Neural progenitor cell (in vitro differentiated cells): Measurements from ENCODE around the gene SRL. TPM values are rescaled to one million over a fixed set of nuclear protein-coding genes. Genes with fewer than 3 reads are reported as not detected.
A peak's percentile ranks its signal among the peaks of the same experiment; 100 is the strongest.

Source experiments
- DNase-seq: peaks from one replicate; pipeline ENCODE4 v3.0.0-alpha.2; 2016; ENCODE audit warnings: low spot score
- H2AFZ ChIP-seq: fragments of 200-600 bp; sonication (generic); replicated peaks from 2 replicates; pipeline ENCODE4 v1.6.1; 2016; ENCODE audit warnings: antibody characterized with exemption
- H3F3A ChIP-seq: fragments of 200-600 bp; sonication (generic); 2 replicates; pipeline ENCODE4 v1.6.1; 2016; ENCODE audit warnings: antibody characterized with exemption, low read depth
- H3K27ac ChIP-seq: fragments of 200-600 bp; sonication (generic); 2 replicates; pipeline ENCODE4 v1.5.1; 2016; ENCODE audit warnings: mild to moderate bottlenecking
- H3K27me3 ChIP-seq: fragments of 200-600 bp; sonication (generic); 2 replicates; pipeline ENCODE4 v1.6.1; 2016; ENCODE audit warnings: mild to moderate bottlenecking, moderate library complexity
- H3K36me3 ChIP-seq: fragments of 200-600 bp; sonication (generic); 2 replicates; pipeline ENCODE4 v1.5.1; 2016
- H3K4me1 ChIP-seq: fragments of 200-600 bp; sonication (generic); 2 replicates; pipeline ENCODE4 v1.6.1; 2016; ENCODE audit warnings: mixed run types
- H3K4me2 ChIP-seq: fragments of 200-600 bp; sonication (generic); 2 replicates; pipeline ENCODE4 v1.6.1; 2016
- H3K4me3 ChIP-seq: fragments of 200-600 bp; sonication (generic); 2 replicates; pipeline ENCODE4 v1.5.1; 2016
- H3K79me2 ChIP-seq: fragments of 200-600 bp; sonication (generic); 2 replicates; pipeline ENCODE4 v1.6.1; 2016; ENCODE audit warnings: low read depth
- H3K9ac ChIP-seq: fragments of 200-600 bp; sonication (generic); 2 replicates; pipeline ENCODE4 v1.6.1; 2016
- H3K9me3 ChIP-seq: fragments of 200-600 bp; sonication (generic); 2 replicates; pipeline ENCODE4 v1.5.1; 2016; ENCODE audit warnings: low read depth
- H4K20me1 ChIP-seq: fragments of 200-600 bp; sonication (generic); 2 replicates; pipeline ENCODE4 v1.6.1; 2016; ENCODE audit warnings: low read depth
- H3K27ac Mint-ChIP-seq: 3 replicates; pipeline ENCODE4 v1.8.0; 2021; ENCODE audit warnings: mixed read lengths
- H3K27me3 Mint-ChIP-seq: 2 replicates; pipeline ENCODE4 v1.8.0; 2022; ENCODE audit warnings: low read depth, mild to moderate bottlenecking, inconsistent platforms, moderate library complexity, mixed read lengths; ENCODE audit not compliant: insufficient read depth
- H3K36me3 Mint-ChIP-seq: 3 replicates; pipeline ENCODE4 v1.8.0; 2021; ENCODE audit warnings: mixed read lengths
- H3K4me1 Mint-ChIP-seq: 3 replicates; pipeline ENCODE4 v1.8.0; 2021; ENCODE audit warnings: mixed read lengths
- H3K4me3 Mint-ChIP-seq: 3 replicates; pipeline ENCODE4 v1.8.0; 2021; ENCODE audit warnings: mild to moderate bottlenecking, moderate library complexity, mixed read lengths
- H3K9me3 Mint-ChIP-seq: 3 replicates; pipeline ENCODE4 v1.8.0; 2020; ENCODE audit warnings: mixed read lengths
- EZH2 ChIP-seq: fragments of 200-600 bp; sonication (generic); IDR thresholded peaks from 2 replicates; pipeline ENCODE4 v1.6.1; 2017; ENCODE audit warnings: antibody characterized with exemption, mild to moderate bottlenecking, moderate library complexity
- EZH2phosphoT487 ChIP-seq: fragments of 200-600 bp; sonication (generic); IDR thresholded peaks from 2 replicates; pipeline ENCODE4 v1.6.1; 2017; ENCODE audit warnings: antibody characterized with exemption
- total RNA-seq: library from RNA; depleted of rRNA; stranded (reverse); fragments of >200 nt; gene quantifications from 2 replicates; pipeline ENCODE4 v1.2.3, GENCODE V29; 2015; ENCODE audit warnings: low replicate concordance
- TF ChIP-seq, protein P1 (sequence below): fragments of 200-600 bp; sonication (generic); IDR thresholded peaks from 2 replicates; pipeline ENCODE4 v1.5.1; 2017; ENCODE audit warnings: antibody characterized with exemption, mild to moderate bottlenecking

SRL gene
- total RNA-seq, 1 donor from 2014 or later = 0.22 TPM

GRCh38 chr16:4270091-4270490, 28.2 kb upstream of the SRL start:
- H3K27me3 Mint-ChIP-seq = peaks cover 4% of the 10 kb centered on the region
- no peaks in the 10 kb centered on the region for H3K9me3 Mint-ChIP-seq
- H3K4me1 ChIP-seq = peaks cover 4% of the 10 kb centered on the region
- no peak overlapping the region for H3K4me3 ChIP-seq
- no peaks in the 10 kb centered on the region for H3K36me3 ChIP-seq
- H3K4me2 ChIP-seq = peak overlapping the region; percentile 78
- H3K36me3 Mint-ChIP-seq = peaks cover 5% of the 10 kb centered on the region
- H3K9ac ChIP-seq = no peak overlapping the region
- peaks cover 53% of the 10 kb centered on the region for H4K20me1 ChIP-seq
- peaks cover 9% of the 10 kb centered on the region for H3K4me1 Mint-ChIP-seq
- H3K27ac ChIP-seq = no peak overlapping the region
- H3K27ac Mint-ChIP-seq = no peak overlapping the region
- TF ChIP-seq EZH2 (no peak), EZH2phosphoT487 (no peak)
- TF ChIP-seq, protein P1, sequence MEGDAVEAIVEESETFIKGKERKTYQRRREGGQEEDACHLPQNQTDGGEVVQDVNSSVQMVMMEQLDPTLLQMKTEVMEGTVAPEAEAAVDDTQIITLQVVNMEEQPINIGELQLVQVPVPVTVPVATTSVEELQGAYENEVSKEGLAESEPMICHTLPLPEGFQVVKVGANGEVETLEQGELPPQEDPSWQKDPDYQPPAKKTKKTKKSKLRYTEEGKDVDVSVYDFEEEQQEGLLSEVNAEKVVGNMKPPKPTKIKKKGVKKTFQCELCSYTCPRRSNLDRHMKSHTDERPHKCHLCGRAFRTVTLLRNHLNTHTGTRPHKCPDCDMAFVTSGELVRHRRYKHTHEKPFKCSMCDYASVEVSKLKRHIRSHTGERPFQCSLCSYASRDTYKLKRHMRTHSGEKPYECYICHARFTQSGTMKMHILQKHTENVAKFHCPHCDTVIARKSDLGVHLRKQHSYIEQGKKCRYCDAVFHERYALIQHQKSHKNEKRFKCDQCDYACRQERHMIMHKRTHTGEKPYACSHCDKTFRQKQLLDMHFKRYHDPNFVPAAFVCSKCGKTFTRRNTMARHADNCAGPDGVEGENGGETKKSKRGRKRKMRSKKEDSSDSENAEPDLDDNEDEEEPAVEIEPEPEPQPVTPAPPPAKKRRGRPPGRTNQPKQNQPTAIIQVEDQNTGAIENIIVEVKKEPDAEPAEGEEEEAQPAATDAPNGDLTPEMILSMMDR = no peak
- H3K79me2 ChIP-seq = peaks cover 92% of the 10 kb centered on the region
- no peak overlapping the region for H2AFZ ChIP-seq
- no peaks in the 10 kb centered on the region for H3K9me3 ChIP-seq
- H3K27me3 ChIP-seq = no peaks in the 10 kb centered on the region
- H3K4me3 Mint-ChIP-seq = peak overlapping the region; percentile 97
- no peak for DNase-seq
- peaks cover 53% of the 10 kb centered on the region for H3F3A ChIP-seq

DNA sequence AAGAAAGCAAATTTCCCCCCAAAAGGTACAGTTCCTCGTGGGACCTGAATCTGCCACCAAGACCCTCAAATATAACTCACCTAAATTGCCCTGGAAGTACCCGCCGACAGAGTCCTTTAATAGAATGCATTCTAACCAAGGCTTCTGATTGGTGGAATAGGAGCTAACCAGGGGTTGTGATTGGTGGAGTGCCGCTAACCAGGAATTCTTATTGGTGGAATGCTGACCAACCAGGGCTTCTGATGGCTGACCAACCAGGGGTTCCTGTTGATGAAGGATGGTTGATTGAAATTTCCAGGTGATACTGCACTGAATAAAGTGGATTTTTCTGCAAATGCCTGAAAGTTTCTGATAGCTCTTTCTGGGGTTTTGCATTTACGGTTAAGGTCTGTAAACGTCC, 24.5 kb upstream of the SRL start:
- no peak for DNase-seq
- no peaks in the 10 kb centered on the region for H3K9me3 ChIP-seq
- H3F3A ChIP-seq = peaks cover 33% of the 10 kb centered on the region
- H3K27ac Mint-ChIP-seq = peak overlapping the region; percentile 66
- H2AFZ ChIP-seq = no peak overlapping the region
- H3K27ac ChIP-seq = no peak overlapping the region
- no peak overlapping the region for H3K4me3 ChIP-seq
- no peak overlapping the region for H3K9ac ChIP-seq
- H3K36me3 Mint-ChIP-seq = peaks cover 13% of the 10 kb centered on the region
- no peaks in the 10 kb centered on the region for H3K9me3 Mint-ChIP-seq
- H3K4me2 ChIP-seq = no peak overlapping the region
- H3K27me3 ChIP-seq = no peaks in the 10 kb centered on the region
- no peak for TF ChIP-seq EZH2phosphoT487
- TF ChIP-seq EZH2 = no peak
- peaks cover 89% of the 10 kb centered on the region for H3K79me2 ChIP-seq
- peaks cover 4% of the 10 kb centered on the region for H3K4me1 ChIP-seq
- H3K27me3 Mint-ChIP-seq = peaks cover 4% of the 10 kb centered on the region
- peaks cover 90% of the 10 kb centered on the region for H4K20me1 ChIP-seq
- no peak overlapping the region for H3K4me3 Mint-ChIP-seq
- H3K4me1 Mint-ChIP-seq = peaks cover 18% of the 10 kb centered on the region
- peaks cover 3% of the 10 kb centered on the region for H3K36me3 ChIP-seq

GRCh38 chr16:4265676-4266075, 23.8 kb upstream of the SRL start:
- peaks cover under 1% of the 10 kb centered on the region for H3K4me1 ChIP-seq
- Mint-ChIP-seq H3K27ac (no peak overlapping the region), H3K4me3 (no peak overlapping the region), H3K4me1 (peaks cover 15% of the 10 kb centered on the region), H3K9me3 (no peaks in the 10 kb centered on the region), H3K36me3 (peaks cover 16% of the 10 kb centered on the region), H3K27me3 (peaks cover 5% of the 10 kb centered on the region)
- no peak for DNase-seq
- no peak overlapping the region for H3K9ac ChIP-seq
- peaks cover 31% of the 10 kb centered on the region for H3F3A ChIP-seq
- H3K9me3 ChIP-seq = no peaks in the 10 kb centered on the region
- H3K36me3 ChIP-seq = peaks cover 3% of the 10 kb centered on the region
- H3K79me2 ChIP-seq = peaks cover 89% of the 10 kb centered on the region
- H4K20me1 ChIP-seq = peaks cover 94% of the 10 kb centered on the region
- H3K27me3 ChIP-seq = no peaks in the 10 kb centered on the region
- no peak overlapping the region for H3K4me3 ChIP-seq
- no peak overlapping the region for H2AFZ ChIP-seq
- no peak overlapping the region for H3K4me2 ChIP-seq
- TF ChIP-seq, protein P1 = no peak
- no peak for TF ChIP-seq EZH2
- TF ChIP-seq EZH2phosphoT487 = no peak
- no peak overlapping the region for H3K27ac ChIP-seq

DNA sequence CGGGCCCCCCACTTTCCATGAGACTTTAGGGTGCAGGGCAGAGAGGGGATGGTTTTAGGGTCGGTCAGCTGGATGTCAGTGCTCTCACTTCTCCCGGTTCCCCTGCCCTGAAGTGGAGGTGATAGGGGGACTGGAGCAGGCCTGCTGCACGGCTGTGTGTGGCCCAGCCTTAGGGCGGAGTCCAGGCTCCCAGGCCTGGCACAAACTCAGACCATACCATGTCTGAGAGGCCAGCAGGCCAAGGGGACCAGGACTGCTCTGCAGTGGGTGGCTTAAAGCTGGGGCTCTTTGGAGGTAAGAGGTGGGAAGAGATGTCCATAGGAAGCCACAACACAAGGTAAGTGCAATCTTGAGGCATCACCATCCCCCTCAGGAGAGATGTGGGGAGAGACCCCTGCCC, 22.7 kb upstream of the SRL start:
- Histone ChIP-seq H3F3A (peaks cover 31% of the 10 kb centered on the region), H3K9ac (no peak overlapping the region), H3K27me3 (no peaks in the 10 kb centered on the region), H3K4me3 (no peak overlapping the region), H3K4me1 (no peaks in the 10 kb centered on the region), H3K79me2 (peaks cover 78% of the 10 kb centered on the region), H3K27ac (no peak overlapping the region), H3K36me3 (peaks cover 3% of the 10 kb centered on the region), H2AFZ (no peak overlapping the region), H4K20me1 (peaks cover 85% of the 10 kb centered on the region), H3K4me2 (no peak overlapping the region), H3K9me3 (no peaks in the 10 kb centered on the region)
- DNase-seq = no peak
- Mint-ChIP-seq H3K36me3 (peaks cover 17% of the 10 kb centered on the region), H3K27me3 (peaks cover 5% of the 10 kb centered on the region), H3K9me3 (no peaks in the 10 kb centered on the region), H3K27ac (no peak overlapping the region), H3K4me1 (peaks cover 14% of the 10 kb centered on the region), H3K4me3 (no peak overlapping the region)
- TF ChIP-seq, protein P1 = no peak
- TF ChIP-seq EZH2 (no peak), EZH2phosphoT487 (no peak)
